ENCODE results near the gene AFDN.

AFDN gene

DNA sequence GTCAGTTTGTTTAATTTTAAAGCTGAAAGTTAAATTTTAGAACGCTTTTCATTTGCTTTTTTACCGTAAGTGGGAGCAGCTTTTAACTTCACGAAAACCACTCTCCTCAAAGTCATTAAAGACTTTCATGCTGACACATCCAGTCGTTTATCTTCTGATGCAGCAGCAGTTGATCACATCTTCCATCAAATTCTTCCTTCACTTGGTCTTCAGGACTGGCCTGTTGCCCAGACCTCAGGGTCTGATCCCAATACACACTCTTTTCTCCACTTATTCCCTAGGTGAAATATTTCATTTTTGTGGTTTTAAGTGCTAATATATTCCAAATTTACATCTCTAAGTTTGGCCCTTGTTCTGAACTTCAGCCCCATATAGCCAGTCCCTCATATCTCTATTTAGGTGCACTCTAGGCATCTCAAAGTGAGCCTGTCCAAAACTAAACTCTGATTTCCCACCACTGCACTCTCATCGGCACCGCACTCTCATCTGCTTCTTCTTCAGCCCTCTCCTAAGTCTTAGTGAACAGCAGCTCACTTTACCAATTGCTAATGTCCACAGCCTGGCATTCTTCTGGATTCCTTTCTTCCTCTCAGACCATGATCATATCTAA, 20.4 kb downstream of the AFDN start:
- no peaks in the 10 kb centered on the region for H3K36me3 ChIP-seq (ENCODE audit: control insufficient read depth in 1 of 2, insufficient read depth in 2 of 2, low read length in 2 of 2)
- no peak overlapping the region for H3K4me3 ChIP-seq (ENCODE audit: low read depth in 1 of 2, low read length in 2 of 2)
- no peaks in the 10 kb centered on the region for H3K9me3 ChIP-seq (ENCODE audit: control insufficient read depth in 1 of 2, low read length in 2 of 2)
- H3K27me3 ChIP-seq (ENCODE audit: low read depth, low read length) = no peaks in the 10 kb centered on the region
- H3K27ac ChIP-seq (ENCODE audit: low read length) = no peak overlapping the region
- peaks cover 0 to 7% of the 10 kb centered on the region in 2 donors for H3K4me1 ChIP-seq (ENCODE audit: control insufficient read depth in 1 of 2, insufficient read depth in 2 of 2, low read length in 2 of 2)

DNA sequence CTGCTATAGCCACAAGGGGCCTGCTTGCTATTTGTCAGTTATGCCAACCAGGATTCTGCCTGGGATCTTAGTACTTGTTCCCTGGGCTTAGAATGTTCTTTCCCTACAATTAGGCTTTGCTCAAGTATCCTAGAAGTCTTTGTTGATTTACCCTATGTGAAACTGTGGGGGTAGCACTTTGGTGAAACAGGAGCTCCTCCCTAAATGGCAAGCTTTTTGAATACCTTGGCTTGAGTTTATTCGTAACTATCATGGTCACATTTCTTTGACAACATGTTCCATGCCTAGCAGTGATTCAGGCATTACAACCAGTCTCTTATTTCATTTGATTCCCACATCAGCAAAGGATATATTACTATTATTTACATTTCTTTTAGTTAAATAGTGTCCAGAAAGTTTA, 21.2 kb downstream of the AFDN start:
- no peak overlapping the region for H3K4me3 ChIP-seq (ENCODE audit: low read depth in 1 of 2, low read length in 2 of 2)
- H3K27ac ChIP-seq (ENCODE audit: low read length) = no peak overlapping the region
- peaks cover 0 to 7% of the 10 kb centered on the region in 2 donors for H3K4me1 ChIP-seq (ENCODE audit: control insufficient read depth in 1 of 2, insufficient read depth in 2 of 2, low read length in 2 of 2)
- H3K9me3 ChIP-seq (ENCODE audit: control insufficient read depth in 1 of 2, low read length in 2 of 2) = no peaks in the 10 kb centered on the region
- H3K27me3 ChIP-seq (ENCODE audit: low read depth, low read length) = no peaks in the 10 kb centered on the region
- no peaks in the 10 kb centered on the region for H3K36me3 ChIP-seq (ENCODE audit: control insufficient read depth in 1 of 2, insufficient read depth in 2 of 2, low read length in 2 of 2)

DNA sequence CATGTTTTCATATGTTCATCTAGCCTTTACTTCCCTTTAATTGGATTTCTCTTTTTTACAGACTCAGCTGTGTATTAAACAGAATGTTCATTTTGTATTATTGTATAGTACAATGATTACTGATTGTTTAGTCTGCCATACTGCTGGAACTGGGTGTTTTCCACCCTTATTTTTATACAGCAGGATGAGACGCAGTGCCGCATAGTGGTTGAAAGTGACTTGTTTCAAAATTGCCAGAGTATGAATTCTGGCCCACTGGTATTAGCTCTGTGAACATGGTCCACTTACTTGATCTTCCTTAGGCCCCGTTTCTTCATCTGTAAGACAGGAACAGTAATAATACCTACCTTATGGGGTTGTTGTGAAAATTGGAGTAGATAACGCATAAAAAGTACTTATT, 22.1 kb downstream of the AFDN start:
- Histone ChIP-seq H3K4me1 (ENCODE audit: control insufficient read depth in 1 of 2, insufficient read depth in 2 of 2, low read length in 2 of 2) (peaks cover 0 to 7% of the 10 kb centered on the region in 2 donors), H3K27me3 (ENCODE audit: low read depth, low read length) (no peaks in the 10 kb centered on the region), H3K36me3 (ENCODE audit: control insufficient read depth in 1 of 2, insufficient read depth in 2 of 2, low read length in 2 of 2) (no peaks in the 10 kb centered on the region), H3K9me3 (ENCODE audit: control insufficient read depth in 1 of 2, low read length in 2 of 2) (no peaks in the 10 kb centered on the region), H3K4me3 (ENCODE audit: low read depth in 1 of 2, low read length in 2 of 2) (no peak overlapping the region), H3K27ac (ENCODE audit: low read length) (no peak overlapping the region)

- Histone ChIP-seq H3K4me3 (ENCODE audit: low read depth in 1 of 2, low read length in 2 of 2) (no peak overlapping the region), H3K27me3 (ENCODE audit: low read depth, low read length) (no peaks in the 10 kb centered on the region), H3K9me3 (ENCODE audit: control insufficient read depth in 1 of 2, low read length in 2 of 2) (no peaks in the 10 kb centered on the region), H3K27ac (ENCODE audit: low read length) (no peak overlapping the region), H3K36me3 (ENCODE audit: control insufficient read depth in 1 of 2, insufficient read depth in 2 of 2, low read length in 2 of 2) (no peaks in the 10 kb centered on the region), H3K4me1 (ENCODE audit: control insufficient read depth in 1 of 2, insufficient read depth in 2 of 2, low read length in 2 of 2) (peaks cover 0 to 7% of the 10 kb centered on the region in 2 donors)
Observed at GRCh38 chr6:167849846-167850459, 23.2 kb downstream of the AFDN start.

DNA sequence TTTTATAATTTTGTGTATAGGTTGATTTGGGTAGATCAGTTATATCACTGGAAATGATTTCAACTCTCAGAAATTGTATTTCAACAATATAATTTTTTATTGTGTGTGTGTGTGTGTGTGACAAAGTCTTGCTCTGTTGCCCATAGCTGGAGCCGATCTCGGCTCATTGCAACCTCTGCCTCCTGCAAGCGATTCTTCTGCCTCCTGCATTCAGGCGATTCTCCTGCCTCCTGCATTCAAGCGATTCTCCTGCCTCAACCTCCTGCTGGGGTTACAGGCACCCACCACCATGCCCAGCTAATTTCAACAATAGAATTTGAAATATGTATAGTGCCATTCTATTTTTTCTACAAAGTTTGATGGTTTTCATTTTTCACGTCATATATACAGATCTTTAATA, 24.1 kb downstream of the AFDN start:
- H3K27me3 ChIP-seq (ENCODE audit: low read depth, low read length) = no peaks in the 10 kb centered on the region
- no peaks in the 10 kb centered on the region for H3K9me3 ChIP-seq (ENCODE audit: control insufficient read depth in 1 of 2, low read length in 2 of 2)
- H3K4me1 ChIP-seq (ENCODE audit: control insufficient read depth in 1 of 2, insufficient read depth in 2 of 2, low read length in 2 of 2) = peaks cover 4 to 7% of the 10 kb centered on the region in 2 donors
- no peaks in the 10 kb centered on the region for H3K36me3 ChIP-seq (ENCODE audit: control insufficient read depth in 1 of 2, insufficient read depth in 2 of 2, low read length in 2 of 2)
- no peak overlapping the region for H3K27ac ChIP-seq (ENCODE audit: low read length)
- H3K4me3 ChIP-seq (ENCODE audit: low read depth in 1 of 2, low read length in 2 of 2) = no peak overlapping the region

DNA sequence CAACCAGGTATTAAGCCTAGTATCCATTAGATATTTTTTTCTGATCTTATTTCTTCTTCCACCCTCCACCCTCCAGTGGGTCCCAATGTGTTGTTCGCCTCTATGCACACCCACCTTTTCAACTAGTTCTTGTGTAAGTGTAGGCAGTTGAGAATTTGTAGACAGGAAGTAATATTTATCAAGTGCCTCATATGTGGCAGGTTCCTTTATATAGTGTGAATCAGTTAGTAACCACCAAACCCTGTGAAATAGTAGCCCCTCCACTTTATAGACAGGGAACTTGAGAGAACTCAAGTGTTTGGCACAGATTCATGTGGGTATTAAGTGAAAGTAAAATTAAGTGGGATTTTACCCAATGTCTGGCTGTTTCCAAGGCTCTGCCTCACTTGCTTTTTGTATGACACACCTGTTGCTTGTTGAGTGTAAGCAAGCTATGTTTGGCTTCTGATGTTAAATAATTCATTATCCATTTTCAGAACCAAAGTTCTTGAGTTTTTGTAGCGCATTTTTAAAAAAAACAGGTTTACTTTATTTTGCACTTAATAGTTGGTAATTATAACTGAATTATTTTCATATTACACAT, 24.8 kb downstream of the AFDN start:
- no peak overlapping the region for H3K27ac ChIP-seq (ENCODE audit: low read length)
- no peaks in the 10 kb centered on the region for H3K36me3 ChIP-seq (ENCODE audit: control insufficient read depth in 1 of 2, insufficient read depth in 2 of 2, low read length in 2 of 2)
- peaks cover 5 to 7% of the 10 kb centered on the region in 2 donors for H3K4me1 ChIP-seq (ENCODE audit: control insufficient read depth in 1 of 2, insufficient read depth in 2 of 2, low read length in 2 of 2)
- no peak overlapping the region for H3K4me3 ChIP-seq (ENCODE audit: low read depth in 1 of 2, low read length in 2 of 2)
- no peaks in the 10 kb centered on the region for H3K9me3 ChIP-seq (ENCODE audit: control insufficient read depth in 1 of 2, low read length in 2 of 2)
- no peaks in the 10 kb centered on the region for H3K27me3 ChIP-seq (ENCODE audit: low read depth, low read length)

GRCh38 chr6:167855825-167856425, 29.2 kb downstream of the AFDN start:
- Histone ChIP-seq H3K9me3 (ENCODE audit: control insufficient read depth in 1 of 2, low read length in 2 of 2) (no peaks in the 10 kb centered on the region), H3K4me1 (ENCODE audit: control insufficient read depth in 1 of 2, insufficient read depth in 2 of 2, low read length in 2 of 2) (peaks cover 5 to 21% of the 10 kb centered on the region in 2 donors), H3K27me3 (ENCODE audit: low read depth, low read length) (no peaks in the 10 kb centered on the region), H3K36me3 (ENCODE audit: control insufficient read depth in 1 of 2, insufficient read depth in 2 of 2, low read length in 2 of 2) (no peaks in the 10 kb centered on the region), H3K4me3 (ENCODE audit: low read depth in 1 of 2, low read length in 2 of 2) (no peak overlapping the region), H3K27ac (ENCODE audit: low read length) (peak overlapping the region; percentile 68)

DNA sequence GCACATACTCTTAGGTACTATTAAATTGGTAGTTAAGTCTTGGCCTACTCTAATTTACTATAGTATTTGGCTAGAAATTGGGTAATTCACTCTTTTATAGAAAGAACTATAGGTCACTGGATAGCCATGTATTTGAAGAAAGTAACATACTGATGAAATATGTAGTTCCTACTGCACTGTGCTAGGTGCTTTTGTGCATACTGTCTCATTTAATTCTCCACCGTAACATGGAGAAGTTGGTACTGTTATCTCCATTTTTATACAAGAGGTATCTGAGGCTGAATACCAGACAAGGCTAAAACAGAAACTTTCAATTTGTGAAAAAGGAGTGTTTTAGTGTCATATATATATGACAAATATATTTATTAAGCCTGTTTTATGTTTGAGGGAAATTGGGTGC, 29.8 kb downstream of the AFDN start:
- no peak overlapping the region for H3K4me3 ChIP-seq (ENCODE audit: low read depth in 1 of 2, low read length in 2 of 2)
- H3K27ac ChIP-seq (ENCODE audit: low read length) = peak overlapping the region; percentile 68
- H3K27me3 ChIP-seq (ENCODE audit: low read depth, low read length) = no peaks in the 10 kb centered on the region
- no peaks in the 10 kb centered on the region for H3K9me3 ChIP-seq (ENCODE audit: control insufficient read depth in 1 of 2, low read length in 2 of 2)
- H3K4me1 ChIP-seq (ENCODE audit: control insufficient read depth in 1 of 2, insufficient read depth in 2 of 2, low read length in 2 of 2) = peaks cover 5 to 21% of the 10 kb centered on the region in 2 donors
- no peaks in the 10 kb centered on the region for H3K36me3 ChIP-seq (ENCODE audit: control insufficient read depth in 1 of 2, insufficient read depth in 2 of 2, low read length in 2 of 2)

- Histone ChIP-seq H3K27me3 (ENCODE audit: low read depth, low read length) (no peaks in the 10 kb centered on the region), H3K4me1 (ENCODE audit: control insufficient read depth in 1 of 2, insufficient read depth in 2 of 2, low read length in 2 of 2) (peaks cover 5 to 21% of the 10 kb centered on the region in 2 donors), H3K27ac (ENCODE audit: low read length) (peak overlapping the region; percentile 68), H3K36me3 (ENCODE audit: control insufficient read depth in 1 of 2, insufficient read depth in 2 of 2, low read length in 2 of 2) (no peaks in the 10 kb centered on the region), H3K4me3 (ENCODE audit: low read depth in 1 of 2, low read length in 2 of 2) (no peak overlapping the region), H3K9me3 (ENCODE audit: control insufficient read depth in 1 of 2, low read length in 2 of 2) (no peaks in the 10 kb centered on the region)
Observed at GRCh38 chr6:167856999-167857660, 30.4 kb downstream of the AFDN start.

GRCh38 chr6:167858086-167858591, 31.4 kb downstream of the AFDN start:
- Histone ChIP-seq H3K27ac (ENCODE audit: low read length) (peak overlapping the region; percentile 68), H3K27me3 (ENCODE audit: low read depth, low read length) (no peaks in the 10 kb centered on the region), H3K4me1 (ENCODE audit: control insufficient read depth in 1 of 2, insufficient read depth in 2 of 2, low read length in 2 of 2) (peaks cover 5 to 21% of the 10 kb centered on the region in 2 donors)

More at GRCh38 chr6:167858086-167858591, 31.4 kb downstream of the AFDN start:
- no peaks in the 10 kb centered on the region for H3K36me3 ChIP-seq (ENCODE audit: control insufficient read depth in 1 of 2, insufficient read depth in 2 of 2, low read length in 2 of 2)
- H3K4me3 ChIP-seq (ENCODE audit: low read depth in 1 of 2, low read length in 2 of 2) = no peak overlapping the region
- no peaks in the 10 kb centered on the region for H3K9me3 ChIP-seq (ENCODE audit: control insufficient read depth in 1 of 2, low read length in 2 of 2)

Measured in muscle layer of duodenum (tissue), 2 donors.